Islet precursor cell (in vitro differentiated cells): ENCODE results near the gene SLC35B1.

Source experiments
- DNase-seq: peaks from one replicate; pipeline ENCODE4 v3.0.0-alpha.2; 2018

Gene SLC35B1

DNA sequence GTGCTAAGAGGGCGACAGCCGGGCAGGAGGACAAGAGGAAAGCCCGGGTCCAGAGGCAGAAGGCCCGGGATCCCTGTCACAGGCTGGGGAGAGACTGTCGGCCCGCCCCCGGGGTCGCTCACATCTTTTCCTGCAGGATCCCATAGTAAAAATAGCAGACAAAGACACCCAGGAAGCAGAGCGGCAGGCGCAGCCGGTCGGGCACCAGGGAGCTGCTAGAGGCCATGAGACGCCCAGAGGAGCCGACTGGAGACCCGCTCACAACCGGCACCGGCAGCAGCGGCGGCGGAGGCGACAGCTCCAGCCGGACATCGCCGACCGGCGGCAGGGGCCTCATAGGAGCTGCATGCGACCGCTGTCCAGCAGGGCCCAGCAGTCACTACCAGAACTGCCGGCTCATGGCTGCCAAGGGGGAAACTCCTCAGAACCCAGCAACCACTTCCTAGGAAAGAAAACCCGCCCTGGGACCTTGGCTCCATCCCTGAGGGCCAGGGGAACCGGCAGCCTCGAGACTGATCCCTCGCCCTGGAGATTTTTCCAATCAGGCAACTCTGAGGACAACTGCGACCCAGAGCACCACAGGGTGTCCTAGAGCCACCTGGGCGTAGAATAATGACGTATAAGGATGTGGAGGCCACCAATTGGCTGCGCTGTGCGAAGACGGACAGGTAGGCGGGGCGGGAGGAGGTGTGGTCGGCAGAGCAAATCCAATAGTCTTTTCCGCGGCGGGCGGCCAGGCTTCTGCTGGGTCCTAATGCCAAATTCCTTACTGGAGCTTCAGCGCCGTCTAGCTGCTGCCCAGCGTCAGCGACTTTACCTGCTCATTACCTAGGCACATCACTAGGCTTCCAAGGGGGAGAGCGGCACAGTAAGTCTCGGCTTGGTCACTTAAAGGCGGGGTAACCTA, at the start of gene SLC35B1:
TSS of gene SLC35B1 (minus strand) at position 357 of the 907 bp plus-strand sequence. CDS start at position 226, 131 bp downstream.
- DNase-seq: peak; percentile 100

GRCh38 chr17:49757151-49757777, 49.5 kb upstream of the SLC35B1 start:
- DNase-seq: no peak

GRCh38 chr17:49756323-49757150, 48.8 kb upstream of the SLC35B1 start:
- DNase-seq: no peak

- no peak for DNase-seq
These were observed 48.0 kb upstream of the SLC35B1 start for GRCh38 chr17:49755663-49756283.

GRCh38 chr17:49753959-49754391, 46.2 kb upstream of the SLC35B1 start:
- no peak for DNase-seq

GRCh38 chr17:49752508-49752907, 44.7 kb upstream of the SLC35B1 start:
- no peak for DNase-seq

- DNase-seq: no peak
These were observed 42.0 kb upstream of the SLC35B1 start for GRCh38 chr17:49749730-49750129.

- no peak for DNase-seq
These were observed 41.0 kb upstream of the SLC35B1 start for GRCh38 chr17:49748791-49749190.

GRCh38 chr17:49748223-49748622, 40.5 kb upstream of the SLC35B1 start:
- no peak for DNase-seq

DNA sequence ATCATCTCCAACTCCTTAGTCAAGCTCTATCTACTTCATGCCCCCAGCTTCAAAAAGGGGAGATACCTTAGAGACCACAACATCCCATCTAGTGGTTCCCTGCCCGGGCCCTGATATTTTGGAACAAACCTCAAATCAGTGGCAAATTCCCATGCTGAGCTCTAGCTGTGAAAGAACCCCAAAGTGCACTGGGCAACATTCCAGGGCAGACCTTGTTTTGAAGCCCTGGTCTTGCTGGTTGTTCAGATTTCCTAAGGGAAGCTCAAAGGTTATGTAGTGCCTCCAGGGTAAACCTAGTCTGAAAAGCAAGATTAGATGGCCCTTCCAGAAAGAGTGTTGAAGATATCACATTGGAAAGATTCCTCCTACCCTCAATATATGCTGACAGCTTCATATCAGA, 39.9 kb upstream of the SLC35B1 start:
- no peak for DNase-seq

DNA sequence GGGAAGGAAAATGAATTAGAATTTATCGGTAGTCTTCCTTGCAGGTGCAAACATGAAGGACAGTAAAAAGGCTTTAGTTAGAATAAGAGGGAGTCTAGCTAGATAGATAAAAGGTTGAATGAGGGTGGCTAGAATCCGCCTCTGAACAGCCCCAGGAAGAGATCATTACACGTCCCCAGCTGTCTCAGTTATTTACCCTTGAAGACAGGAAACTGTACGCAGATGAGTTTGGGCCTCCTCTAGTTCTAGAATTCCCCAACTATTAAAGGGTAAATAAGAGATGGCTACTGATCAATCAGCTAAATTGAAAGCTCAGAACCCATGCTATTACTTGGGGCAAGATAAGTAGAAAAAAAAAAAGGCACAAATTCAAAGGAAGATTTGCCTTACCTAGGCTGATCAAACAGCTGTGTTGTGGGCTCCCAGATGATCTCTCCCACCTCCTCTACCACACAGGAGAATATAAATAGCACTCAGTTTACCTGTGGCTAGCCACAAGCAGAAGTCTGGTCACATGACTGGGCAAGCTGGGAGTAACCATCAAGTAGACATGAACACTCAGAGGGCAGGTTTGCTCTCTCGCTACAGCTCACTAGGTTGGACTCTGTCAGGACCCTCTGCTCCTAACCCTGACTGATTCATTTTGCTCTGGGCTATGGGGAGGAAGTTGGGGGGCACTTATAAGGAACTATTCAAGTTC, 39.2 kb upstream of the SLC35B1 start:
- no peak for DNase-seq

DNA sequence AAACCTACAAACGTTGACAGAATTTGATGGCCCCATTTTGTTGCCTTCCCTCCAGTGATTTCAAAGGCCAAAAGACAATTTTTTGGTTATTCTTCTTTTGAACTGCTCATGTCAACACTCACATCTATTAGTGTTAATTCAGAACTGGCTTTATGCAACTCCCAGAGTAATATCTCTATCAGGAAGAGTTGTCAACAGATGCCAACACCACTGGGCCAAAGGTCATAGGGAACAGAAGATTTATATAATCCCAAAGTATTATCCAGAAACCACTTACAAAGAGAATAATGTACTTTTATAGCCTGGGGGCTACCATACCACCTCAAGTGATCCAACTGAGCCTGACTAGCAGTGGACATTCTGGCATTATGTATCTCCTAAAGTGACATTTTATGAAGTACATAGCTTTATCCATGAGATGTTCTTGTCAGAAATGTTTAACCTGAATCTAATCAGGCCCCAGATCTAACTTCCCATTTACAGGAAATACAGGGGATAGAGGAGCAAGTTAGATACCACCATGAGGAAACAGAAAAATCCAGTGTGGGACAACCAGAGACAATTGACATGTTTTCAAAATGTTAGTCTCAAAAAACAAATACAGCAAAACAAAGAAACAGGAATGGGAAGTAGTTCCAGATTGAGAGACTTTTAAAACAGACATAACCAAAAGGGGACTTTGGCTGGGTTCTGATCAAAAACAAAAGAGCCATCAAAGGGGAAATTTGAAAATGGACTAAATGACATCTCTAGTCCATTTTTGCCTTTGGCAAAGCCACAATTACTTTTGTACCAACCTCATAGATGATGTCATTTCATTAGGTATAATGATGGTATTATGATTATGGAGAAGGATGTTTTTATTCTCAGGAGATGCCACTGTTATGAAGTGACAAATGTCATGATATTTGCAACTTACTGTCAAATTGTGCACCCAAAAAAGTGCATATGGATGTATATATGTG, 37.7 kb upstream of the SLC35B1 start:
- DNase-seq: no peak

DNA sequence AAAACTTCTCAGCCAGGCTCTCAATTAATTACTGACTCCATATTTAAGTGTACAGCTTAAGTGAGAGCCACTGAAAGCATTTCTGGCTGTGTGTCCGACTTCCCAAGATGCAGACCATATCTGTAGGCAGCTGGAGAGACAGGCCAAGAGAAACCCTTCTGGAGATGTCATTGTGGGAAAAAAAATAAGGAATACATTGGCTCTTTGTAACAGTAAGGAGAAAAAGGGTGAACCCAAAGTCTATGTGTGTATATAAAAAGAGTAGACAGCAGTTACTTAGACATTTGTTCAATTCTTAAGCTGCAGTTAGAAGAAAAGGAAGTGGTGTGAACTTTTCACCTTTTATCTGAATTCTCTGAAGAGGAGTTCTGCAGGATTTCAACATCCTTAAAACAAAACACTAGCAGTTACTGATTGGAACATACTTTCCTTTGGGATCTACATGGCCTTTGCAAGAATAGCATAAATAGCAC, 34.4 kb upstream of the SLC35B1 start:
- DNase-seq: no peak

DNA sequence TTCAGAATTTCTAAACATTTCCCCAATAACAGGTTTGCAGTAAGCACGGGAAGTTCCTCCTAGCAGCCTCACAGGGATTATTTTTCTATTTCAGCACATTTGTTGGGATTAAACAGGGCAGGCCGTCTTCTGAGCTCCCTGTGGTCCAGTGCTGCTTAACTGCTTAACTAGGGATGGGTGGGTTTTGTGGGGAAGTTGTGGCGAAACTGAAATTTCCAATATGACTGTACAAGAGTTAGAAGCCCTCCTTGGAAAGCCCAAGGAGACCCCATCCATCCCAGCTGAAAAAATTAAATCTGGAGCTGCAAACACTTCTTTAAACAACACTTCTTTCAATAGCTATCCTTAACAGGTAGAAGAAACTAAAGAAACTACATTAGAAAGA, 33.9 kb upstream of the SLC35B1 start:
- DNase-seq: no peak

DNA sequence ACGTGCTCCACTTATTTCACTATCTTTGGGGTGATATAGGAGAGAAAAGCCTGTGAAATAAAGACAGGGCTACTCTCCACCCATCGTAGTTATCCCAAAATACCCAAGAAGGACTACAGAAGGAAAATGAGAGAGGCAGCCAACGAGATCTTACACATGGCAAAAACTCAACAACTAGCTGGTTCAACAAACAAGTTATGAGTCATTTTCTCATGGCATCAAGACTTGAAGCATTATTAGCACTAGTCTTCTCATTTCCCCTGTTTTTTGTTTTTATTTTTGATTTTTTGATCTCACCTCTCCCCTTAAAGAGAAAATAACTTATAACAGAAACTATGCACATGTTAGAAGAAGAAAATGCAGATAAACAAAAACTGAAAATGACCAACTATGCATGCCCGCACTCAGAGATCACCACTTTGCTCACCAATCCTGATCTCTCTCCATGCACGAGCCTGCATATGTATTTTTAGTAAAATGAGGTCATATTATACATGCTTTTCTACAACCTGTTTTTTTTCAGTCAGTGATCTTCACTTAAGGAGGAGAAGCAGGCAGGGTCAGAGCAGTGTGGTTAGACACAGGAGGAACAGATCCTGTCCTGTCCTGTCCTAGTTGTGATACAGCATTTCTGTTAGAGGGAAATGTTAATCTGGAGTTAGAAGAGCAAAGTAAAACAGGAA, 33.4 kb upstream of the SLC35B1 start:
- DNase-seq: no peak

GRCh38 chr17:49739641-49740271, 32.0 kb upstream of the SLC35B1 start:
- DNase-seq: no peak

DNA sequence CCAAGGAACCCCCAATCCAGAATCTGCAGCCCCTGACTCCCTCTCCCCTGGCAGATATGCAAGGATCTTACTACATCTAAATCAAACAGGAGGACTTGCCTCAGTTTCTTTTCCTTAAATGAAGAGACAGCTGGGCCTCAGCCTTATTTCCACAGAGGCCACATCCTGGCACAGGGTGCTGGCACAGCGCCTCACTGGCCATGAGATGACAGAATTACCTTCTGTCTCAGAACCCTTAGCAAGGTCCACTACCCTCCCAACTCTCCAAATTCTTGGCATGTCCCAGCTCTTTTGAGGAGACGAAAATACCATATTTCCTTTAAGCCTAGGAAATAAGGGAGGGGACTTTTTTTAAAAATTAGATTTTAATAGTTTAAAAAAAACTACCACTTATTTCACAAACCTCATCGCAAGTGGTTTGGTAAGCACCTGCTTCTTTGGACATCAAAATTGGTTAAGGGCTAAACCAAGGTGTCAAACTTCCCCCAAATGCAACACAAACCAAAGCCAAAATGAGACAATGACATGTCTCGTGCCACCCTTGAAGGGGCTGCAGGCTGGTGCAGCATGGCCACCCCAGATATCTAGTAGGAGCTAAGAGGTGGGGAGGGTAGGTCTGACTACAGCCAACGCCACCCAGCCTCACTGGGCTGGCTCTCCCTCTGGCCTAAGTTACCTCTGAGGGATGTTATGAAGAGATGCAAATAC, 30.8 kb upstream of the SLC35B1 start:
- no peak for DNase-seq

- DNase-seq: no peak
These were observed 27.0 kb upstream of the SLC35B1 start for GRCh38 chr17:49734515-49735490.
